IMR-90 (cell line): ENCODE measurements around the gene TNKS1BP1. TPM values are rescaled to one million over a fixed set of nuclear protein-coding genes. Genes with fewer than 3 reads are reported as not detected.

Experiments used
- ATAC-seq: fragments of 200-7000 bp; cut with Tn5 transposase; 2 replicates; pipeline ENCODE4 v1.9.1; 2020; ENCODE audit warnings: low read depth, mild to moderate bottlenecking, moderate library complexity
- BruUV-seq: library from RNA; stranded (reverse); fragments of 400-500 nt; replicated peaks from 2 replicates; lab custom pipeline; 2021; lab: Mats Ljungman, UMichigan
- CTCF ChIA-PET: fragments of 300-600 bp; formaldehyde crosslinking; extraction: SDS; loops from one replicate; lab custom pipeline; 2021; ENCODE audit warnings: antibody characterized with exemption; lab: Yijun Ruan, JAX
- POLR2A ChIA-PET: fragments of 300-600 bp; sonication (Branson Sonifier 250); formaldehyde crosslinking; loops from one replicate; lab custom pipeline; 2022; ENCODE audit warnings: antibody characterized with exemption; ENCODE audit not compliant: unreplicated experiment; lab: Charles Lee
- DNase-seq: peaks from one replicate; pipeline ENCODE4 v3.0.0; 2013
- H2AFZ ChIP-seq: replicated peaks from 2 replicates; pipeline ENCODE3; 2013; ENCODE audit warnings: low read length, mild to moderate bottlenecking; ENCODE audit not compliant: poor library complexity
- H2AK5ac ChIP-seq: 2 replicates; pipeline ENCODE4 v1.6.1; 2013; ENCODE audit warnings: low read depth, low read length, inconsistent platforms
- H2AK9ac ChIP-seq: replicated peaks from 2 replicates; pipeline ENCODE3; 2013; ENCODE audit warnings: mild to moderate bottlenecking, low read depth, low read length, moderate library complexity; ENCODE audit not compliant: poor library complexity
- H2BK120ac ChIP-seq: 2 replicates; pipeline ENCODE4 v1.6.1; 2013; ENCODE audit warnings: low read depth, low read length, inconsistent platforms
- H2BK15ac ChIP-seq: 3 replicates; pipeline ENCODE4 v1.6.1; 2013; ENCODE audit warnings: low read depth, low read length, inconsistent platforms
- H2BK20ac ChIP-seq: 2 replicates; pipeline ENCODE4 v1.6.1; 2013; ENCODE audit warnings: low read depth, mild to moderate bottlenecking, inconsistent platforms, low read length, moderate library complexity
- H2BK5ac ChIP-seq: 2 replicates; pipeline ENCODE4 v1.6.1; 2013; ENCODE audit warnings: mild to moderate bottlenecking, low read depth, low read length, inconsistent platforms; ENCODE audit not compliant: poor library complexity, severe bottlenecking
- H3K14ac ChIP-seq: replicated peaks from 2 replicates; pipeline ENCODE4 v1.6.1; 2013; ENCODE audit warnings: low read depth, low read length, inconsistent platforms
- H3K18ac ChIP-seq: 2 replicates; pipeline ENCODE4 v1.6.1; 2013; ENCODE audit warnings: low read depth, low read length, control low read depth
- H3K23ac ChIP-seq: 2 replicates; pipeline ENCODE4 v1.6.1; 2013; ENCODE audit warnings: low read depth, low read length, inconsistent platforms
- H3K27ac ChIP-seq: 2 replicates; pipeline ENCODE4 v1.5.1; 2013; ENCODE audit warnings: mild to moderate bottlenecking, control low read depth, low read length; ENCODE audit not compliant: insufficient read depth
- H3K27me3 ChIP-seq: 2 replicates; pipeline ENCODE4 v1.6.1; 2013; ENCODE audit warnings: low read length; ENCODE audit not compliant: control insufficient read depth, insufficient read depth
- H3K36me3 ChIP-seq: 2 replicates; pipeline ENCODE4 v1.6.1; 2013; ENCODE audit warnings: low read length, mixed read lengths; ENCODE audit not compliant: control insufficient read depth, insufficient read depth
- H3K4ac ChIP-seq: 2 replicates; pipeline ENCODE4 v1.6.1; 2013; ENCODE audit warnings: low read depth, low read length, inconsistent platforms
- H3K4me1 ChIP-seq: 2 replicates; pipeline ENCODE4 v1.6.1; 2013; ENCODE audit warnings: low read length, mixed read lengths; ENCODE audit not compliant: control insufficient read depth, insufficient read depth
- H3K4me2 ChIP-seq: 2 replicates; pipeline ENCODE4 v1.6.1; 2013; ENCODE audit warnings: low read depth, mild to moderate bottlenecking, control low read depth, low read length, moderate library complexity
- H3K4me3 ChIP-seq: 2 replicates; pipeline ENCODE4 v1.5.1; 2013; ENCODE audit warnings: low read depth, mild to moderate bottlenecking, control low read depth, low read length, moderate library complexity; ENCODE audit not compliant: insufficient read depth
- H3K56ac ChIP-seq: 2 replicates; pipeline ENCODE4 v1.6.1; 2013; ENCODE audit warnings: low read length, inconsistent platforms; ENCODE audit not compliant: insufficient read depth; ENCODE audit errors: extremely low read depth
- H3K79me1 ChIP-seq, 2 experiments: 2 replicates each; pipeline ENCODE4 v1.6.1; 2013; ENCODE audit warnings: low read length in 2 of 2, inconsistent platforms in 1 of 2, low read depth in 1 of 2
- H3K9ac ChIP-seq: 2 replicates; pipeline ENCODE4 v1.6.1; 2013; ENCODE audit warnings: low read depth, low read length, control low read depth
- H3K9me1 ChIP-seq: 2 replicates; pipeline ENCODE4 v1.6.1; 2013; ENCODE audit warnings: low read length, inconsistent platforms; ENCODE audit not compliant: insufficient read depth
- H3K9me3 ChIP-seq: 2 replicates; pipeline ENCODE4 v1.6.1; 2013; ENCODE audit warnings: low read length; ENCODE audit not compliant: control insufficient read depth, insufficient read depth
- H4K20me1 ChIP-seq: 2 replicates; pipeline ENCODE4 v1.6.1; 2013; ENCODE audit warnings: low read length, inconsistent platforms; ENCODE audit not compliant: insufficient read depth
- H4K5ac ChIP-seq: 2 replicates; pipeline ENCODE4 v1.6.1; 2013; ENCODE audit warnings: mild to moderate bottlenecking, low read depth, low read length, control low read depth
- H4K8ac ChIP-seq, 2 experiments: 2 replicates each; pipeline ENCODE4 v1.6.1; 2013; ENCODE audit warnings: low read depth in 2 of 2, low read length in 2 of 2, control low read depth in 1 of 2, inconsistent platforms in 1 of 2
- H4K91ac ChIP-seq: 2 replicates; pipeline ENCODE4 v1.6.1; 2013; ENCODE audit warnings: low read depth, low read length, inconsistent platforms; ENCODE audit not compliant: insufficient read depth
- BHLHE40 ChIP-seq: fragments of 150-350 bp; IDR thresholded peaks from 2 replicates; pipeline ENCODE4 v1.6.1; 2016; ENCODE audit warnings: mild to moderate bottlenecking, low read depth, low read length
- CEBPB ChIP-seq: IDR thresholded peaks from 2 replicates; pipeline ENCODE4 v1.6.1; 2012; ENCODE audit warnings: low read depth, low read length, improper control_type of control experiment
- CHD1 ChIP-seq: IDR thresholded peaks from 2 replicates; pipeline ENCODE4 v1.6.1; 2012; ENCODE audit warnings: low read depth, low read length, improper control_type of control experiment
- CTCF ChIP-seq: conservative IDR thresholded peaks from 2 replicates; pipeline ENCODE4 v1.5.1; 2012; ENCODE audit warnings: mild to moderate bottlenecking, low read depth, low read length, improper control_type of control experiment
- ELK1 ChIP-seq: fragments of 150-350 bp; IDR thresholded peaks from 2 replicates; pipeline ENCODE4 v1.6.1; 2016; ENCODE audit warnings: low read depth, mild to moderate bottlenecking, low read length, moderate library complexity, borderline replicate concordance
- FOS ChIP-seq: fragments of 150-350 bp; IDR thresholded peaks from 2 replicates; pipeline ENCODE4 v1.6.1; 2016; ENCODE audit warnings: low read depth, low read length
- MAFK ChIP-seq: IDR thresholded peaks from 2 replicates; pipeline ENCODE4 v1.6.1; 2012; ENCODE audit warnings: low read depth, low read length, improper control_type of control experiment
- MAZ ChIP-seq: IDR thresholded peaks from 2 replicates; pipeline ENCODE4 v1.6.1; 2012; ENCODE audit warnings: low read depth, mild to moderate bottlenecking, low read length, improper control_type of control experiment, moderate library complexity, borderline replicate concordance
- MXI1 ChIP-seq: IDR thresholded peaks from 2 replicates; pipeline ENCODE4 v1.6.1; 2012; ENCODE audit warnings: low read depth, mild to moderate bottlenecking, low read length, moderate library complexity, borderline replicate concordance
- NFE2L2 ChIP-seq: fragments of 150-350 bp; IDR thresholded peaks from 2 replicates; pipeline ENCODE4 v1.6.1; 2016; ENCODE audit warnings: low read depth, mild to moderate bottlenecking, low read length
- RAD21 ChIP-seq: IDR thresholded peaks from 2 replicates; pipeline ENCODE4 v1.6.1; 2012; ENCODE audit warnings: low read length, improper control_type of control experiment
- RCOR1 ChIP-seq: IDR thresholded peaks from 2 replicates; pipeline ENCODE4 v1.6.1; 2012; ENCODE audit warnings: mild to moderate bottlenecking, low read length, improper control_type of control experiment; ENCODE audit not compliant: insufficient replicate concordance
- RFX5 ChIP-seq: IDR thresholded peaks from 2 replicates; pipeline ENCODE4 v1.8.0; 2012; ENCODE audit warnings: low read depth, mild to moderate bottlenecking, low read length, moderate library complexity
- WGBS, 2 experiments: methylation state at CpG; one replicate each; pipeline versions ENCODE4 v1.1.5 to v1.1.7; 2013; ENCODE audit warnings: missing lambda C conversion rate in 2 of 2; ENCODE audit not compliant: insufficient read length in 1 of 2; ENCODE audit errors: extremely low coverage in 2 of 2; 5-methylcytosine and 5-hydroxymethylcytosine counted together
- dilution Hi-C: fragments of 300-500 bp; cut with HindIII; formaldehyde crosslinking; loops from one replicate; pipeline ENCODE4 v1.14.3; 2018; ENCODE audit warnings: low sequenced_read_pairs; ENCODE audit not compliant: unreplicated experiment
- in situ Hi-C: fragments of 300-500 bp; cut with MboI; formaldehyde crosslinking; loops from 3 replicates; pipeline ENCODE4 v1.14.3; 2019; ENCODE audit warnings: low sequenced_read_pairs, inconsistent platforms, mixed read lengths
- intact Hi-C: fragments of 100-400 bp; cut with micrococcal nuclease; formaldehyde crosslinking; loops from 2 replicates; pipeline ENCODE4 v1.10.0; 2022
- polyA plus RNA-seq, 3 experiments: library from polyadenylated mRNA; depleted of rRNA; stranded (reverse); fragments of >200 nt; gene quantifications; 2 replicates each; pipeline ENCODE4 v1.2.3, GENCODE V29; 2012; ENCODE audit warnings: low replicate concordance in 1 of 3
- total RNA-seq: library from RNA; depleted of rRNA; stranded (reverse); fragments of >200 nt; gene quantifications from 2 replicates; pipeline ENCODE4 v1.2.3, GENCODE V29; 2012

TNKS1BP1 gene
- total and polyA plus RNA-seq, 2 of the 4 experiments (the other 2 are of a cell fraction), result 31.7 to 71.4 TPM

- dilution Hi-C loops, result no loop called here
- in situ Hi-C loops, result loop anchor here (5.0 to 10.0 kb wide), 2 partner anchors 246 to 409 kb away; no protein-coding TSS in a partner anchor
- TF ChIP-seq MAFK (no peak), MAZ (no peak), RFX5 (no peak), FOS (no peak), CTCF (no peak), CEBPB (no peak), CHD1 (no peak), ELK1 (no peak), MXI1 (no peak), BHLHE40 (no peak), RCOR1 (no peak), NFE2L2 (no peak), RAD21 (no peak)
- H4K8ac ChIP-seq, result no peak overlapping the region
- no peaks in the 10 kb centered on the region for H3K27me3 ChIP-seq
- ChIA-PET POLR2A (no interaction called here), CTCF (interaction anchor here (1.4 to 4.4 kb wide), 3 partner anchors 26 to 408 kb away, joined by 3 to 67 read pairs (median 15); no protein-coding TSS in a partner anchor)
- H3K4ac ChIP-seq, result peak overlapping the region; percentile 39; the same call in 1 of the 2 replicates
- no peaks in the 10 kb centered on the region for H3K9me3 ChIP-seq
- no peak overlapping the region for H4K5ac ChIP-seq
- intact Hi-C loops, result no loop called here
- no peak overlapping the region for H2BK5ac ChIP-seq
- no peak overlapping the region for H2AFZ ChIP-seq
- H3K56ac ChIP-seq, result no peak overlapping the region
- H3K9me1 ChIP-seq, result no peaks in the 10 kb centered on the region
- no peak overlapping the region for H3K4me2 ChIP-seq
- no peak overlapping the region for H3K14ac ChIP-seq
- H3K79me1 ChIP-seq, result no peaks in the 10 kb centered on the region
- H3K23ac ChIP-seq, result no peak overlapping the region
- BruUV-seq, result no TSS peak
- no peak overlapping the region for H4K91ac ChIP-seq
- H2BK120ac ChIP-seq, result no peak overlapping the region
- DNase-seq, result no peak
- no peaks in the 10 kb centered on the region for H3K36me3 ChIP-seq
- 100% methylated on average over 1 of the region's 2 CpGs; no CpG with 5 or more reads in 1 of the 2 experiments for WGBS, 2 experiments
- no peak overlapping the region; the same call in 1 of the 2 replicates for H3K9ac ChIP-seq
- no peaks in the 10 kb centered on the region for H4K20me1 ChIP-seq
- H3K18ac ChIP-seq, result no peak overlapping the region
- no peak for ATAC-seq
- peaks cover 2% of the 10 kb centered on the region for H3K4me1 ChIP-seq
- no peak overlapping the region for H3K4me3 ChIP-seq
- 0 out of 3 replicates have a peak overlapping the region, but pooled peaks have one; percentile 10 for H2BK15ac ChIP-seq
- H2BK20ac ChIP-seq, result no peak overlapping the region
- H3K27ac ChIP-seq, result no peak overlapping the region
- no peak overlapping the region for H2AK5ac ChIP-seq
- H2AK9ac ChIP-seq, result no peak overlapping the region
These were observed 73.7 kb downstream of the TNKS1BP1 start for GRCh38 chr11:57251037-57251436.
